GM12874 (cell line): ENCODE results near the gene EML6.

Source experiments
- CTCF ChIP-seq: IDR thresholded peaks from 2 replicates; pipeline ENCODE4 v1.5.1; 2011; ENCODE audit warnings: low read depth, mild to moderate bottlenecking, control low read depth, low read length, moderate library complexity; ENCODE audit not compliant: insufficient read depth

The EML6 gene

GRCh38 chr2:55017428-55017827 lies 294.0 kb downstream of the EML6 start:
- no peak for TF ChIP-seq CTCF

GRCh38 chr2:55017880-55018279 lies 294.4 kb downstream of the EML6 start:
- TF ChIP-seq CTCF = no peak

- TF ChIP-seq CTCF = no peak
Observed at GRCh38 chr2:55018619-55019018, 295.2 kb downstream of the EML6 start.

- no peak for TF ChIP-seq CTCF
Observed at GRCh38 chr2:55019526-55020258, 296.2 kb downstream of the EML6 start.
